HG03039 (cell line): ENCODE results near the gene CCDC138.

Experiments
- ATAC-seq: cut with Tn5 transposase; IDR thresholded peaks from one replicate; pipeline ENCODE4 v1.9.1; 2021; ENCODE audit warnings: mild to moderate bottlenecking, moderate library complexity; ENCODE audit not compliant: unreplicated experiment

CCDC138 gene

DNA sequence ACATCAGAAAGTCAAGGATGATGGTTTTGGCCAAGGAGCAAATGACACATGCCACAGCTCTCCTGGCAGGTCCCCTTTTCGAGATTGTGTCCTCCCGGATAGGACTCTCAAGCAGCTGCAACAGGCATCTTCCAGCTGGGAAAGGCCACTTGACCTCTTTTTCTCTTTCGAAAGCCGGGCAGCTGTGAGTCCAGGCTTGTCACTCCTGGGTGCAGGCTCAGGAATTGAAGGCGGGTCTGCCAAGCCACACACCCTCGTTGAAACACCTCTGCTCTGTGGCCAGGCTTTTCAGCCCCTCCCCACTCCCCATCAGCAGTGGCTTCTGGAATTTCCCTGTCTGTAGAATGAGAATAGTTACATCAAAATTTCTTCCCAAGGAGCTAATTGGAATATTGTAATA is 98.0 kb downstream of the CCDC138 start:
- ATAC-seq = no peak

GRCh38 chr2:108889907-108890306 is 103.3 kb downstream of the CCDC138 start:
- no peak for ATAC-seq

DNA sequence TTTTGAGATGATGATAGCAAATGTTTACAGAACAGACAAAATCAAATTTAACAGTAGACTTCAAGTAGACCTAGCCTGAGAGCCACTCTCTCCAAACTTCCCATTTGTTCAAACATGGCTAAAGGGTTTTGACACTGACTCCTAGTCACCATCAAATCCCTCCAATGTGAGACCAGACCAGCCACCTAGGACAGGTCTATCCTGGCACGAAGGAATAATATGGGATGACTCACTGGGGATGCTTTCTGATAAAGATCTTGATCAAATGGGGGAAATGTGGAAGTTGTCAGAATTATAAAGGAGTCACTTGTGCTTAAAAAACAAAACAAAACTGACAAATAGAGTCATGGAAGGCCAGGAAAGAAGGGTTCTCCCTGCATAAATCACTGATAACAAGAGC is 106.7 kb downstream of the CCDC138 start:
- no peak for ATAC-seq

GRCh38 chr2:108894766-108895165 is 108.2 kb downstream of the CCDC138 start:
- ATAC-seq = no peak

DNA sequence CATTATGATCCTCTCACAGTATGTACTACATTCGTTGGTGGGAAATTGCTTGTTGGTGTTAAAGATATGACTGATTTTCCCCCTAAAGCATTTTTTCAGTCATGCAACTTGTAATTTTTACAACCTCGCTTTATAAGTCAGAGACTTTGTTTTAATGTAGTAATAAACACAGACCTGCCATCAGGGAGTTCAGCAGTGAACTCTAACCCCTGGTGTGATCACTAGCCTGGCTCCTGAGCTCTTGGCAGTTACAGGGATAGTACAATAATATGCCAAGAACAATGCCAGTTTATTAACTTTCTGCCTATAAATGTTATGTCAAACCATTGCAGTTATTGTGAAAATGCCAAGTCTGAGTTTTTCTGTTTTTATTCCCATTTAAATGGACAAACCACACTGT is 108.6 kb downstream of the CCDC138 start:
- no peak for ATAC-seq

DNA sequence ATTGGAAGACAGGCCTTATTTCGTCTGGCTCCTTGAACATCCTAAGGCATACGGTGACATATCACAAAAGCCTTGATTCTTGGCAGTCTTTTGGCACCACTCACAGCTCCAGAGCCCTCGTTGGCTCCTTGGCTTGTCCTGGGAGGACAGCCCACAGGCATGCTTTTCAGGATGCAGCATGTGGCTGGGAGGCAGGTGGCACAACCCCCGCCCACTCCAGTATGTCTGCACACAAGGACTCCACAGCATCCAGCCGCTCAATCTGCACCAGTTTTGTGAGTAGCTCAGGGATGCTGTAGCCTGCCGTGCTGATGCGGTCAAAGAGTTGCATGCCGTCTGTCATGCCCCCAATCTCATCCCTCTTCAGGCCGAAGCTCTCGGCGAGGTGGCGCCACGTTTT is 110.2 kb downstream of the CCDC138 start:
- no peak for ATAC-seq

DNA sequence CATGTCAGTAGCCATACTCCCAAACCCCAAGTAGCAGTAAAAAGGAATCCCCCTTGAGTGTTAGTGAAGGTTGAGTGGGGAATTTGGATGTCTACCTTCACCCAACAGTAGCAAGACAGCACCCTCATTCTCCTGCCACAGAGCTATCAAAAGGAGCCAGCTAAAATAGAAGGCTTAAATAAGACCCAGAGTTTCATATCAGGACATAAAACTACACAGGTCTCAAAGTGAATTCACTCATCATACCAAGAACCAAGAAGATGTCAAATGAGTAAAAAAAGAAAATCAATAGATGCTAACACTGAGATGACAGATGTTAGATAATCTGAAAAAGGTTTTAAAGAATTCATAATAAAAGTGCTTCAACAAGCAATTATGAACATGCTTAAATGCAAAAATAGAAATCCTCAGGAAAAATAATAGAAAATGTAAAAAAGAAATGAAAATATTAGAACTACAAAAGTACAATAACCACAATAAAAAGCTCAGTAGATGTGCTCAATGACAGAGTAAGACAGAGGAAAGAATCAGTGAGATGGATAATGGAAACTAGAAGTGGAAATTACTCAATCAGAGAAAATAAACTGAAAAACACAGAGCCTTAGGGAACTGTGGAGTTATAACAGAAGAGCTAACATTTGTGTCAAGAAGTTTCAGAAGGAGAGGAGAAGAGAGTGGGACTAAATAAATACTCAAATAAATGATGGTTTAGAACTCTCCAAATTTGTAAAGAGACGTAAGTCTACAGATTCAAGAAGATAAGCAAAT is 111.9 kb downstream of the CCDC138 start:
- no peak for ATAC-seq

DNA sequence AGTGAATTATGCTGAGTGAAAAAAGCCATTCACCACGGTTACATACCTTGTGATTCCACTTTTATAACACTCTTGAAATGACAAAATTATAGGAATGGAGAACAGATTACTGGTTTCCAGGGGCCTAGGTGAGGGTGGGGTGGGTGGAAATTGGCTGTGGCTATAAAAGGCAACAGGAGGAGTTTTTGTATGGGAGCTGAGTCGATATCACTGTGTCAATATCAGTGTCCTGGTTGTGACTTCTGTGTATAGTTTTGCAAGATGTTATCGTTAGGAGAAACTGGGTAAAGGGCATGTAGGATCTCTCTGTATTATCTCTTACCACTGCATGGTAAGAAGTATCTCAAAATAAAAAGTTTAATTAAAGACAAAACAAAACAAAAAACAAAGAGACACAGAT is 118.1 kb downstream of the CCDC138 start:
- ATAC-seq = no peak

- ATAC-seq = no peak
Observed at GRCh38 chr2:108905176-108905575, 118.6 kb downstream of the CCDC138 start.

- ATAC-seq = no peak
Observed at GRCh38 chr2:108905906-108906305, 119.3 kb downstream of the CCDC138 start.

DNA sequence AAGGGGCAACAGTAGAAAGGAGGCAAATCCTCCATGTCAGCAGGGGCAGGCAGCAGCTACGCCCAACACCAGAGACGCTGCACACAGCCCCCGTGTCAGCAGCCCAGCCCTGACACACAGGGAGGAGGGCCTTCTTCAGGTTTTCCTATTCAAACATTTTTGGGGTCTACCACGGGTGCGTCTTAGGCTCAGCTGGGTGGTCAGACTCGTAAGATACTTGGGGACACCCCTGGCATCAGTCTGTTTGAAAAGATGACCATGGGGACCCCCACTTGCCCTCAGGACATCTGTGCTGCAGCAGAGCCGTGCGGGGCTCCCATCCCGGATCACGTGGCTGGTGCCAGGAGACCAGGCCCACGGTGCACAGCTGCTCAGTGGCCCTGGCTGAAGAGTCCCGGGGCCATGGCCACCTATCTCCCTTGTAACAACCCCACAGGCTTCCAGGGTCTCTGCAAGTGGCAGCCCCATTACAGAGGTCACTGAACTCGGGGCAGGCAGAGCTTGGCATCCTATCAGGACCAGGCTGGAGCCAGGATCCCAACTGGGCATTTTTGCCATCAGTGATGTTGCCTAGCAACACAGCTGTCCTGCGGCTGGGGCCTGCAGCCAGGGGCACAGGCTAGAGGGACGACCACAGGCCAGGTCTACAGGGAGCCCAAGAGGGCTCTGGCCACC is 120.0 kb downstream of the CCDC138 start:
- no peak for ATAC-seq

GRCh38 chr2:108907822-108908712 is 121.5 kb downstream of the CCDC138 start:
- no peak for ATAC-seq

DNA sequence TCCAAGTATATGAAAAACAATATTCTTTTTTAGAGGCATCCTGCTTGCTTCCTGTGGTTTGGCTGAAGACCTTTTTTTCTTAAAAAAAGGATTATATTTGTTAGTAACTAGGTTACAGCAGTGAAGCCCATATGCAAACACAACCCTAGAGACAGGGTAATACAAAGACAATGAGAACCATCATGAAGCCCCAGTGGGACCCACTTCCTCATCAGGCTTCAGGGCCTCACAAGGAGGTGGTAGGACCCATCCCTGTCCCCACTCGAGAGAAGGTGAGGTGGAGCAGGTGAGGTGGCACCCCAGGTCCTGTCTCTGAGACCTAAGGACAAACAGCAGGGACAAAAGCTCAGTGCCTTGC is 122.1 kb downstream of the CCDC138 start:
- ATAC-seq = no peak

DNA sequence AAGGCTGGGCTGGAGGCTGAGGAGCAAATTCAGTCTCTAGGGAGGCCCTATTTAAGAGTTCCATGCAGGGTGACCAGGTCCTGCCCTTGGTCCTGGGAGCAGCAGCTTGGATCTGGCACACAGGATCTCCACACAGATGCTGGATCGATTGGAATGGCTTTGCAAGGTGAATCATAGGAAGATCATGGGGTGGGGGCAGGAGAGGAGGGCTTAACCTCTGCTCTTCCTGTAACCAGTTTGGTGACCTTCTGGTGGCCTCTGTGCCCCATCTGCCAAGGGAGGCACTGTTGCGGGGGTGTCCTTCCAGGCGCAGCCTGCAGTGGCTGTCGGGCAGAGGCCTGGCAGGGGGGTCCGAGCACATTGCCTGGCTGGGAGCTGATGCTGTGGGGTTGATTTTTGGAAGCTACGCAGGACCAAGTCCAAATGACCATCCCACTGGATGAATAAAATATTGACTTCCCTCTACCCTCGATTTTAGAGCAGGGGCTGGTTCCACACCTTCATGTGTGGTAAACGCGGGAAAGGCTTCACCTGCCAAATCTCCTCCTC is 122.8 kb downstream of the CCDC138 start:
- no peak for ATAC-seq

GRCh38 chr2:108910011-108910431 is 123.5 kb downstream of the CCDC138 start:
- ATAC-seq = no peak

GRCh38 chr2:108910541-108911396 is 124.2 kb downstream of the CCDC138 start:
- no peak for ATAC-seq

GRCh38 chr2:108911401-108911800 is 124.8 kb downstream of the CCDC138 start:
- no peak for ATAC-seq

DNA sequence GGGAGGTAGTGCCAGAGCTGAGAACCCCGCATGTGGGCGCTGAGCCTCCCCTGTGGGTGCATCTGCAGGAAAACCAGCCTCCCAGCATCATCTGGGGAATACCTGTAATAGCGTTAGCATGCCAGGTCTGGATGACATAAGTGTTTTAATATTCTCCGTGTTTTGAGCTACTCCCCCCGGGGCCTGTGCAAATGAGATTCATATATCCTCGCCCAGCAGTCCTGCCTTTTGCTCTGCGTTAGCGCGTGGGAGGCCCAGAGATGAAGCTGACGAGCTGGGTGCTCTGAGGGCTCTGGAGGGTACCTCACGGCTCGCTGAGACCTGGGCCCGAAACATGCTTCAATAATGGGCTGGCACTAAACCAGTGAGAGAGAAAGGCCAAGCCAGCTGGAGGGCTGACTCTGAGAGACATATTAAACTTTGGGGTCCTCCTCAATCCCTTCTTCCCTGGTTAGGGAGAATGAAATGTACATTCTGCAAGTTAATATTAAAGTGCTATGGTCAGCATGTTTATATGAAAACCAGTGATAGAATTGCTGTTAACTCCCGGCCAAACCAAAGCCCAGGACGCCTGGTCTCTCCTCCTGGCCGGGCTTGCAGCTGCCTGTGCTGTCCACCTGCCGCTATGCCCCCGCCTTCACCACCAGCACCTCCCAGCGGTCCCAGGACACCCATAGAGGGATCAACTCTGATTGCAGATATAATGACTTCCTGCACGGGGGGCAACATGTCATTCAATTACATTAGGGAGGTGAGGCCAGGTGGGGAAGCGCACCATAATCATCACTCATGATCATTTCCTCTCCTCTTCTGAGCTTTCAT is 125.4 kb downstream of the CCDC138 start:
- ATAC-seq = no peak

- no peak for ATAC-seq
Observed at GRCh38 chr2:108912629-108912902, 126.0 kb downstream of the CCDC138 start.
